Measurements from ENCODE around the gene TES. TPM values are rescaled to one million over a fixed set of nuclear protein-coding genes. Genes with fewer than 3 reads are reported as not detected.

TES gene
- total and polyA plus RNA-seq, 2 of the 8 experiments (the other 6 are each of a cell fraction or from before 2014, with no cell fraction given), result 18.2 to 36.3 TPM

DNA sequence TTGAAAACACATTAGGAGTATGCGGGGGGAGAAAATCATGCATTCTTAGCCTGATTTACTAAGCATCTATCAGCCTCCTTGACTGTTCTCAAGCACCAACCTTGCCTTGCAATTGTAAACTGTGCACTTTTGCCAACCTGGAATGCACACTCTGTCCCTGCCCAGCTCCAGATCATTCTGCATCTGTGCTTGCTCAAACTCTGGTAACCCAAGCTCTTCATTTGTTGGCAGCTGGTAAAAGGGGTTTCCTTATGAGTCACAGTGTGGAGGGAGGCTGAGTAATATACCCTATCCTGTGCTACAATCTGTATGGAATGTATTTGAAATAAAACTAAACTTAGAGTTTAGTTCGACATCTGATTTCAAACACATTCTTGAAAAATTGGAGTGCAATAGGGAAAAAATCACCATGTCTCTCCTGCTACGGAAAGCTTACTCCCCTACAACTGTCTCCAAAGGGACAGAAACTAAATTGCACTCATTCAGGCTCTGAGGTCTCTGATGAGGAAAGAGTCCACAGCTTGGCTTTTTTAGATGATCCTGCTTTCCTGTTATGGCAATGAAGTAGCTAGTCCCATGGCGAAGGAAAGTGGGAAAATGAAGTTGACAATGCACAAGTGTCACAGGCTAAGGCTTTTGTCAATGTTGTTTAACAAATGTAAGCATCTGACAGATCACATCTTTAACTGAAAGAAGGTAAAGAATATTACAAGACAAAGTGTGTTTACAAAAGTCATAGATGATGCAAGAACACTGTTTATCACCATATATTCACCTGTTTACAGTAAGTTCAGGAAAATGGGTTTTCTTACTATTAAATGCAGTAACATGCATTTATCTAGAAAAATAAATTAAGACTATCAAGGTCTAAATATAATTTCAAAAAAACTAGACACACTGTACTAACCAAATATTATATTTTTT, 61.9 kb downstream of the TES start:
- Histone ChIP-seq H2BK120ac (replicated peaks; ENCODE audit: low read depth, low read length) (no peak overlapping the region), H4K8ac (ENCODE audit: extremely low read depth, insufficient read depth, low read length) (no peak overlapping the region), H3K14ac (ENCODE audit: insufficient read length) (no peak overlapping the region), H4K91ac (replicated peaks; ENCODE audit: insufficient read length, low read length) (no peak overlapping the region), H3K18ac (ENCODE audit: extremely low read depth, low read length) (no peak overlapping the region), H3K4ac (replicated peaks; ENCODE audit: insufficient read length, low read depth, low read length) (no peak overlapping the region), H3K9ac (replicated peaks in 1 of 4; ENCODE audit: extremely low read depth in 1 of 4, low read depth in 3 of 4, low read length in 3 of 4) (no peak overlapping the region), H2AK5ac (ENCODE audit: low read depth, low read length) (no peak overlapping the region), H3K56ac (replicated peaks; ENCODE audit: insufficient read length, low read depth, low read length) (no peak overlapping the region), H3K4me3 (ENCODE audit: extremely low read depth in 1 of 4, insufficient read depth in 2 of 4, low read depth in 3 of 4, low read length in 4 of 4) (no peak overlapping the region), H3K9me3 (ENCODE audit: insufficient read depth in 2 of 2, low read depth in 1 of 2, low read length in 1 of 2) (no peaks in the 10 kb centered on the region), H3K79me2 (ENCODE audit: control insufficient read depth in 1 of 2, insufficient read depth in 2 of 2, low read length in 2 of 2) (no peaks in the 10 kb centered on the region), H3K27me3 (replicated peaks in 1 of 4; ENCODE audit: control insufficient read depth in 3 of 4, extremely low read depth in 1 of 4, insufficient read depth in 3 of 4, low read length in 3 of 4) (no peaks in the 10 kb centered on the region), H3K23ac (ENCODE audit: insufficient read length) (no peak overlapping the region), H4K20me1 (replicated peaks in 1 of 2; ENCODE audit: control insufficient read depth in 1 of 2, insufficient read depth in 2 of 2, low read length in 2 of 2) (no peaks in the 10 kb centered on the region), H4K5ac (ENCODE audit: insufficient read length, low read depth, low read length) (no peak overlapping the region), H3K4me1 (replicated peaks in 1 of 4; ENCODE audit: control insufficient read depth in 3 of 4, insufficient read depth in 4 of 4, low read length in 3 of 4) (peaks cover 0 to 9% (median 3%) of the 10 kb centered on the region in 4 experiments; a peak in 2 of 7 replicates), H2BK15ac (ENCODE audit: low read length) (no peak overlapping the region), H3K79me1 (ENCODE audit: low read depth, low read length) (no peaks in the 10 kb centered on the region), H2BK20ac (ENCODE audit: low read length) (no peak overlapping the region), H3K23me2 (ENCODE audit: low read depth, low read length) (no peaks in the 10 kb centered on the region; the same call in 1 of the 2 replicates), H2BK5ac (ENCODE audit: low read depth, low read length) (no peak overlapping the region), H2AFZ (ENCODE audit: low read length) (peak overlapping the region; percentile 42; the same call in 1 of the 2 replicates), H3K27ac (ENCODE audit: low read depth, low read length) (no peak overlapping the region), H3K36me3 (ENCODE audit: control insufficient read depth in 2 of 4, insufficient read depth in 4 of 4, low read length in 3 of 4) (no peaks in the 10 kb centered on the region), H3K4me2 (ENCODE audit: insufficient read depth in 1 of 2, low read depth in 2 of 2, low read length in 2 of 2) (no peak overlapping the region), H2BK12ac (ENCODE audit: low read depth, low read length) (peak overlapping the region; percentile 40; the same call in 1 of the 2 replicates)
- TF ChIP-seq, protein P1, sequence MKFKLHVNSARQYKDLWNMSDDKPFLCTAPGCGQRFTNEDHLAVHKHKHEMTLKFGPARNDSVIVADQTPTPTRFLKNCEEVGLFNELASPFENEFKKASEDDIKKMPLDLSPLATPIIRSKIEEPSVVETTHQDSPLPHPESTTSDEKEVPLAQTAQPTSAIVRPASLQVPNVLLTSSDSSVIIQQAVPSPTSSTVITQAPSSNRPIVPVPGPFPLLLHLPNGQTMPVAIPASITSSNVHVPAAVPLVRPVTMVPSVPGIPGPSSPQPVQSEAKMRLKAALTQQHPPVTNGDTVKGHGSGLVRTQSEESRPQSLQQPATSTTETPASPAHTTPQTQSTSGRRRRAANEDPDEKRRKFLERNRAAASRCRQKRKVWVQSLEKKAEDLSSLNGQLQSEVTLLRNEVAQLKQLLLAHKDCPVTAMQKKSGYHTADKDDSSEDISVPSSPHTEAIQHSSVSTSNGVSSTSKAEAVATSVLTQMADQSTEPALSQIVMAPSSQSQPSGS (IDR thresholded peaks at IDR 0.05; ENCODE audit: low read length), result no peak
- TF ChIP-seq RNF2 (IDR thresholded peaks at IDR 0.05; ENCODE audit: borderline replicate concordance, low read depth, low read length, missing control alignments, poor library complexity, severe bottlenecking), result no peak
- no peak for TF ChIP-seq HDAC6 (IDR thresholded peaks at IDR 0.05; ENCODE audit: low read depth, low read length)
- no peak for TF ChIP-seq CREB1 (IDR thresholded peaks at IDR 0.05)
- no peak for TF ChIP-seq MAFK (IDR thresholded peaks at IDR 0.05; ENCODE audit: low read depth, low read length)
- TF ChIP-seq CBX5 (IDR thresholded peaks at IDR 0.05; ENCODE audit: low read depth, low read length), result no peak
- no peak for TF ChIP-seq BACH1 (IDR thresholded peaks at IDR 0.05; ENCODE audit: low read length)
- TF ChIP-seq NRF1 (IDR thresholded peaks at IDR 0.05; ENCODE audit: low read depth, low read length), result no peak
- TF ChIP-seq ASH2L (IDR thresholded peaks at IDR 0.05; ENCODE audit: low read length), result no peak
- DNase-seq (ENCODE audit: low read depth in 1 of 2, low spot score in 2 of 2) (no peak), FAIRE-seq (no peak)
- POLR2A ChIA-PET (ENCODE audit: partially characterized antibody), result interaction anchor here (0.6 to 0.7 kb wide), 2 partner anchors 69 to 1522 kb away, joined by 3 read pairs; no protein-coding TSS in a partner anchor
- 78% methylated on average over 4 of the region's 4 CpGs; no CpG with 5 or more reads in 1 of the 2 experiments for WGBS, 2 experiments (ENCODE audit: extremely low coverage in 1 of 2, insufficient coverage in 1 of 2, insufficient read length in 1 of 2, insufficient replicate concordance in 2 of 2, low coverage in 1 of 2, low lambda C conversion rate in 2 of 2, missing lambda C conversion rate in 1 of 2)
- CTCF ChIA-PET (ENCODE audit: partially characterized antibody), result interaction anchor here (0.5 to 3.5 kb wide), 10 partner anchors 8 to 541 kb away, joined by 3 to 22 read pairs (median 3); no protein-coding TSS in a partner anchor
